Measurements from ENCODE around the gene IGSF21.

- TF ChIP-seq MAX (IDR thresholded peaks at IDR 0.05) (no peak), YY1 (IDR thresholded peaks at IDR 0.05) (no peak), CTCF (IDR thresholded peaks at IDR 0.05; ENCODE audit: low read depth, low read length, missing input control) (no peak), RXRA (IDR thresholded peaks at IDR 0.05) (no peak), RAD21 (IDR thresholded peaks at IDR 0.05) (no peak), ZBTB33 (IDR thresholded peaks at IDR 0.05) (no peak), SP1 (IDR thresholded peaks at IDR 0.05) (no peak), GABPA (IDR thresholded peaks at IDR 0.05 in 1 of 2, conservative IDR thresholded peaks at IDR 0.05 in 1 of 2) (no peak), TAF1 (conservative IDR thresholded peaks at IDR 0.05) (no peak), EGR1 (IDR thresholded peaks at IDR 0.05; ENCODE audit: low read depth in 2 of 2) (no peak), JUND (IDR thresholded peaks at IDR 0.05) (no peak), HNF4G (IDR thresholded peaks at IDR 0.05) (no peak)
- TF ChIP-seq, protein P1, sequence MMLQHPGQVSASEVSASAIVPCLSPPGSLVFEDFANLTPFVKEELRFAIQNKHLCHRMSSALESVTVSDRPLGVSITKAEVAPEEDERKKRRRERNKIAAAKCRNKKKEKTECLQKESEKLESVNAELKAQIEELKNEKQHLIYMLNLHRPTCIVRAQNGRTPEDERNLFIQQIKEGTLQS (IDR thresholded peaks at IDR 0.05): no peak
- TF ChIP-seq, protein P2, sequence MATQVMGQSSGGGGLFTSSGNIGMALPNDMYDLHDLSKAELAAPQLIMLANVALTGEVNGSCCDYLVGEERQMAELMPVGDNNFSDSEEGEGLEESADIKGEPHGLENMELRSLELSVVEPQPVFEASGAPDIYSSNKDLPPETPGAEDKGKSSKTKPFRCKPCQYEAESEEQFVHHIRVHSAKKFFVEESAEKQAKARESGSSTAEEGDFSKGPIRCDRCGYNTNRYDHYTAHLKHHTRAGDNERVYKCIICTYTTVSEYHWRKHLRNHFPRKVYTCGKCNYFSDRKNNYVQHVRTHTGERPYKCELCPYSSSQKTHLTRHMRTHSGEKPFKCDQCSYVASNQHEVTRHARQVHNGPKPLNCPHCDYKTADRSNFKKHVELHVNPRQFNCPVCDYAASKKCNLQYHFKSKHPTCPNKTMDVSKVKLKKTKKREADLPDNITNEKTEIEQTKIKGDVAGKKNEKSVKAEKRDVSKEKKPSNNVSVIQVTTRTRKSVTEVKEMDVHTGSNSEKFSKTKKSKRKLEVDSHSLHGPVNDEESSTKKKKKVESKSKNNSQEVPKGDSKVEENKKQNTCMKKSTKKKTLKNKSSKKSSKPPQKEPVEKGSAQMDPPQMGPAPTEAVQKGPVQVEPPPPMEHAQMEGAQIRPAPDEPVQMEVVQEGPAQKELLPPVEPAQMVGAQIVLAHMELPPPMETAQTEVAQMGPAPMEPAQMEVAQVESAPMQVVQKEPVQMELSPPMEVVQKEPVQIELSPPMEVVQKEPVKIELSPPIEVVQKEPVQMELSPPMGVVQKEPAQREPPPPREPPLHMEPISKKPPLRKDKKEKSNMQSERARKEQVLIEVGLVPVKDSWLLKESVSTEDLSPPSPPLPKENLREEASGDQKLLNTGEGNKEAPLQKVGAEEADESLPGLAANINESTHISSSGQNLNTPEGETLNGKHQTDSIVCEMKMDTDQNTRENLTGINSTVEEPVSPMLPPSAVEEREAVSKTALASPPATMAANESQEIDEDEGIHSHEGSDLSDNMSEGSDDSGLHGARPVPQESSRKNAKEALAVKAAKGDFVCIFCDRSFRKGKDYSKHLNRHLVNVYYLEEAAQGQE (IDR thresholded peaks at IDR 0.05): no peak
Observed at GRCh38 chr1:18290740-18291412, 183.3 kb downstream of the IGSF21 start.

Measured in liver (tissue), 3 donors.